ENCODE results near the gene DEPDC1B. TPM values are rescaled to one million over a fixed set of nuclear protein-coding genes. Genes with fewer than 3 reads are reported as not detected.

DEPDC1B gene
- total and polyA plus RNA-seq, 2 of the 8 experiments (the other 6 are each of a cell fraction or from before 2014, with no cell fraction given) = 30.8 to 67.4 TPM

- TF ChIP-seq CHD1 (IDR thresholded peaks at IDR 0.05; ENCODE audit: low read depth, low read length) (no peak), SRF (IDR thresholded peaks at IDR 0.05; ENCODE audit: low read depth, low read length) (no peak), CHD2 (IDR thresholded peaks at IDR 0.05; ENCODE audit: low read length) (no peak)
Measured at GRCh38 chr5:60550311-60550710, 149.7 kb downstream of the DEPDC1B start (continued).

All from H1 (cell line).